ENCODE results near the gene PRIM2. TPM values are rescaled to one million over a fixed set of nuclear protein-coding genes. Genes with fewer than 3 reads are reported as not detected.
"Not testable (repeated sequence)": the region's sequence is repeated elsewhere in the genome, so short reads cannot be mapped to it uniquely, and the experiment has no call there.

The PRIM2 gene
- total and polyA plus RNA-seq, 2 of the 4 experiments (the other 2 are of a cell fraction), result 11.8 to 37.5 TPM

DNA sequence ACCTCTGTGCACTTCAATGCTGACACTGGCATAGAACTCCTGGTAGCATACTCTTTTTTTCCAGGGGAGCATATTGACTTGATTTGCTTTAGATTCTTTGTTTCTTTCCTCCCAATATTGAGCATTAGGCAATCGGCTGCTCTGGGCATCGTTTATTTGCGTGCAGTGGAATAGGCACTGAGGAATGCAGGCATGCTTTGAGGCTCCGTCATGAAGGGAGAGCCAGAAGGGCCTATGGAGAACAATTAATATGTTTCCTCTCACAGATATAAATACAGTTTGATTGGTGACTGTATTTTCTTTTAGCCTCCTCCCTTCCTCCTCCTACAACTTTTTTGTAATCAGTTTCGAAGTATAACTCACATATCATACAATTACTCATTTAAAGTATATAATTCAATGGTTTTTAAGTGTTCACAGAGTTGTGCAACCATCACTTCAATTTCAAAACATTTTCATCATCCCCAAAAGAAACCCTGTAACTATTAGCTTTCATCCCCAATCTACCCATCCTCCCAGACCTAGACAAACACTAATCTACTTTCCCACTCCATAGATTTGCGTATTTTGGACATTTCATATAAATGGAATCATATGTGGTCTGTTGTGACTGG, 157.5 kb downstream of the PRIM2 start:
- peak overlapping the region; percentile 100 for H3K27ac ChIP-seq (ENCODE audit: insufficient read depth, low read length)
- H3K4me2 ChIP-seq (ENCODE audit: low read depth, low read length), result peak overlapping the region; percentile 59; the same call in 1 of the 2 replicates

More for the DNA sequence above, 157.5 kb downstream of the PRIM2 start:
- Histone ChIP-seq H2BK20ac (ENCODE audit: low read depth, low read length) (peak overlapping the region; percentile 95), H2AK5ac (ENCODE audit: low read depth, low read length) (peak overlapping the region; percentile 71), H3K56ac (ENCODE audit: extremely low read depth, insufficient read depth, low read length) (peak overlapping the region; percentile 85), H3K18ac (ENCODE audit: low read depth, low read length) (peak overlapping the region; percentile 98), H3K79me1 (ENCODE audit: low read depth in 1 of 2, low read length in 2 of 2) (peaks cover 8 to 22% of the 10 kb centered on the region in 2 experiments; a peak in 3 of 4 replicates), H3K14ac (replicated peaks; ENCODE audit: low read depth, low read length) (peak overlapping the region; percentile 61; the same call in 1 of the 2 replicates), H3K9ac (ENCODE audit: low read depth, low read length) (peak overlapping the region; percentile 86), H4K91ac (ENCODE audit: insufficient read depth, low read depth, low read length) (peak overlapping the region; percentile 93), H2BK5ac (ENCODE audit: low read depth, low read length, poor library complexity, severe bottlenecking) (peak overlapping the region; percentile 97), H3K4ac (ENCODE audit: low read depth, low read length) (peak overlapping the region; percentile 94), H2BK120ac (ENCODE audit: low read depth, low read length) (peak overlapping the region; percentile 99), H4K8ac (ENCODE audit: low read depth in 2 of 2, low read length in 2 of 2) (peak overlapping the region; percentile 92 to 97), H3K4me1 (ENCODE audit: control insufficient read depth, insufficient read depth, low read length) (peaks cover 14% of the 10 kb centered on the region), H2BK15ac (ENCODE audit: low read depth, low read length) (peak overlapping the region; percentile 98; the same call in 2 of the 3 replicates), H3K23ac (ENCODE audit: low read depth, low read length) (peak overlapping the region; percentile 68; the same call in 1 of the 2 replicates), H4K5ac (ENCODE audit: low read depth, low read length) (peak overlapping the region; percentile 96)
- peak; percentile 64 for TF ChIP-seq CEBPB (IDR thresholded peaks at IDR 0.05; ENCODE audit: low read depth, low read length)
- in situ Hi-C loops (cut with MboI; ENCODE audit: low sequenced_read_pairs); H3K9me1 ChIP-seq (ENCODE audit: insufficient read depth, low read length); intact Hi-C loops (cut with micrococcal nuclease); H3K27me3 ChIP-seq (ENCODE audit: control insufficient read depth, insufficient read depth, low read length); H4K20me1 ChIP-seq (ENCODE audit: insufficient read depth, low read length); H3K36me3 ChIP-seq (ENCODE audit: control insufficient read depth, insufficient read depth, low read length); H2AFZ ChIP-seq (replicated peaks; ENCODE audit: low read length, poor library complexity); BruUV-seq (replicated peaks); dilution Hi-C loops (cut with HindIII; ENCODE audit: low sequenced_read_pairs, unreplicated experiment); CTCF ChIA-PET; H2AK9ac ChIP-seq (replicated peaks; ENCODE audit: low read depth, low read length, poor library complexity); H3K4me3 ChIP-seq (ENCODE audit: insufficient read depth, low read depth, low read length); H3K9me3 ChIP-seq (ENCODE audit: control insufficient read depth, insufficient read depth, low read length); POLR2A ChIA-PET (ENCODE audit: unreplicated experiment): not testable (repeated sequence)
- DNase-seq (peak; percentile 87), ATAC-seq (ENCODE audit: low read depth) (peak; percentile 66)
- no CpG with 5 or more reads among the region's 6 CpGs for WGBS, 2 experiments (ENCODE audit: extremely low coverage in 2 of 2, insufficient read length in 1 of 2)

Data from IMR-90 (cell line).